Bronchial epithelial cell (primary cell): ENCODE results near the gene MFSD11. TPM values are rescaled to one million over a fixed set of nuclear protein-coding genes. Genes with fewer than 3 reads are reported as not detected.

ENCODE experiments used
- DNase-seq: peaks from one replicate; pipeline ENCODE4 v3.0.0-alpha.2; 2010; ENCODE audit warnings: low read depth
- FAIRE-seq: peaks from 2 replicates; lab custom pipeline; 2011; peaks lifted over from hg19 to GRCh38; lab: Jason Lieb, UNC
- H3K27me3 ChIP-seq: 2 replicates; pipeline ENCODE4 v1.5.1; 2011; ENCODE audit warnings: low read length; ENCODE audit not compliant: control insufficient read depth, insufficient read depth
- H3K36me3 ChIP-seq: 2 replicates; pipeline ENCODE4 v1.5.1; 2011; ENCODE audit warnings: low read length; ENCODE audit not compliant: control insufficient read depth, insufficient read depth
- H3K4me3 ChIP-seq: 2 replicates; pipeline ENCODE4 v1.5.1; 2011; ENCODE audit warnings: mild to moderate bottlenecking, low read depth, low read length, control low read depth
- total RNA-seq: library from RNA; depleted of rRNA; stranded (reverse); fragments of >200 nt; gene quantifications from 2 replicates; pipeline ENCODE4 v1.2.1, GENCODE V29; 2014
- TF ChIP-seq, protein P1 (sequence below): IDR thresholded peaks from 2 replicates; pipeline ENCODE4 v1.5.1; 2011; ENCODE audit warnings: mild to moderate bottlenecking, moderate library complexity, low read length, control low read depth, inconsistent platforms; ENCODE audit not compliant: insufficient read depth, severe bottlenecking

The MFSD11 gene
- total RNA-seq, 1 donor from 2014 or later, result 17.1 TPM

DNA sequence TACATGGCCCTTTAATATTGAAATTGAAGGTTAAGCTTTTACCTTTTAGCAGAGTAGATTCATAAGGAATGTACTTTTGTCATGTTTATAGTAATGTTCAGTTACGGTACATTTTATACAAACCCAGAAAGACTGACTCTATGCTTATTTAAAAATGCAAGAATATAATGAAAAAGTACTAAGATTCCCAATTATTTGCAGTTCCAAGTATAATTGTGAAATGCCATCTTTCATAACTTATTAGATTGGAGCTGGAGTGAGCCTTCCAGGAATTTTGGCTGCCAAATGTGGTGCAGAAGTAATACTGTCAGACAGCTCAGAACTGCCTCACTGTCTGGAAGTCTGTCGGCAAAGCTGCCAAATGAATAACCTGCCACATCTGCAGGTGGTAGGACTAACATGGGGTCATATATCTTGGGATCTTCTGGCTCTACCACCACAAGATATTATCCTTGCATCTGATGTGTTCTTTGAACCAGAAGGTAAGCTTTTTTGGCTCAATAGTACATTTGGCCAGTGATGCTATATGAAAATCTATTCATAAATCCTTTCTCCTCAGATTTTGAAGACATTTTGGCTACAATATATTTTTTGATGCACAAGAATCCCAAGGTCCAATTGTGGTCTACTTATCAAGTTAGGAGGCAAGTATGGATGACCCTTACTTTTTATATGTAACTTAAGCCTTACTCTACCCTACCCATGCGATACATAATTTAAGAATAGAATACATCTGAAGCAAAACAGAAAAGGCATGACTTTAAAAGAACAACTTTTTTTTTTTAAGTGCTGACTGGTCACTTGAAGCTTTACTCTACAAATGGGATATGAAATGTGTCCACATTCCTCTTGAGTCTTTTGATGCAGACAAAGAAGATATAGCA is 4.9 kb upstream of the MFSD11 start:
- peaks cover 9% of the 10 kb centered on the region for H3K36me3 ChIP-seq
- FAIRE-seq (no peak), DNase-seq (no peak)
- TF ChIP-seq, protein P1, sequence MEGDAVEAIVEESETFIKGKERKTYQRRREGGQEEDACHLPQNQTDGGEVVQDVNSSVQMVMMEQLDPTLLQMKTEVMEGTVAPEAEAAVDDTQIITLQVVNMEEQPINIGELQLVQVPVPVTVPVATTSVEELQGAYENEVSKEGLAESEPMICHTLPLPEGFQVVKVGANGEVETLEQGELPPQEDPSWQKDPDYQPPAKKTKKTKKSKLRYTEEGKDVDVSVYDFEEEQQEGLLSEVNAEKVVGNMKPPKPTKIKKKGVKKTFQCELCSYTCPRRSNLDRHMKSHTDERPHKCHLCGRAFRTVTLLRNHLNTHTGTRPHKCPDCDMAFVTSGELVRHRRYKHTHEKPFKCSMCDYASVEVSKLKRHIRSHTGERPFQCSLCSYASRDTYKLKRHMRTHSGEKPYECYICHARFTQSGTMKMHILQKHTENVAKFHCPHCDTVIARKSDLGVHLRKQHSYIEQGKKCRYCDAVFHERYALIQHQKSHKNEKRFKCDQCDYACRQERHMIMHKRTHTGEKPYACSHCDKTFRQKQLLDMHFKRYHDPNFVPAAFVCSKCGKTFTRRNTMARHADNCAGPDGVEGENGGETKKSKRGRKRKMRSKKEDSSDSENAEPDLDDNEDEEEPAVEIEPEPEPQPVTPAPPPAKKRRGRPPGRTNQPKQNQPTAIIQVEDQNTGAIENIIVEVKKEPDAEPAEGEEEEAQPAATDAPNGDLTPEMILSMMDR, result no peak
- no peaks in the 10 kb centered on the region for H3K27me3 ChIP-seq
- H3K4me3 ChIP-seq, result no peak overlapping the region

DNA sequence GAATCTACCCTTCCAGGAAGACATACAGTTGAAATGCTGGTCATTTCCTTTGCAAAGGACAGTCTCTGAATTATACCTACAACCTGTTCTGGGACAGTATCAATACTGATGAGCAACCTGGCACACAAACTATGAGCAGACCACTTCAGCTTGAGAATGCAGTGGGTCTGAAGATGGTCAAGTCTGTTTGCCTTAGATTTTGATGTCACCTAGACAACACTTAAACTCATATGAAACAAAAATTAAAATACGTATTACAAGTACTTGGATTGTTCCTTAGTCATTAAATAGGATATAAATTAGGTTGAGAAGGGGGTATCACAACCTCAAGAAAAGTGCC is 4.3 kb upstream of the MFSD11 start:
- H3K27me3 ChIP-seq, result no peaks in the 10 kb centered on the region
- peaks cover 9% of the 10 kb centered on the region for H3K36me3 ChIP-seq
- FAIRE-seq, result no peak
- H3K4me3 ChIP-seq, result no peak overlapping the region
- no peak for DNase-seq
- TF ChIP-seq, protein P1, result no peak

DNA sequence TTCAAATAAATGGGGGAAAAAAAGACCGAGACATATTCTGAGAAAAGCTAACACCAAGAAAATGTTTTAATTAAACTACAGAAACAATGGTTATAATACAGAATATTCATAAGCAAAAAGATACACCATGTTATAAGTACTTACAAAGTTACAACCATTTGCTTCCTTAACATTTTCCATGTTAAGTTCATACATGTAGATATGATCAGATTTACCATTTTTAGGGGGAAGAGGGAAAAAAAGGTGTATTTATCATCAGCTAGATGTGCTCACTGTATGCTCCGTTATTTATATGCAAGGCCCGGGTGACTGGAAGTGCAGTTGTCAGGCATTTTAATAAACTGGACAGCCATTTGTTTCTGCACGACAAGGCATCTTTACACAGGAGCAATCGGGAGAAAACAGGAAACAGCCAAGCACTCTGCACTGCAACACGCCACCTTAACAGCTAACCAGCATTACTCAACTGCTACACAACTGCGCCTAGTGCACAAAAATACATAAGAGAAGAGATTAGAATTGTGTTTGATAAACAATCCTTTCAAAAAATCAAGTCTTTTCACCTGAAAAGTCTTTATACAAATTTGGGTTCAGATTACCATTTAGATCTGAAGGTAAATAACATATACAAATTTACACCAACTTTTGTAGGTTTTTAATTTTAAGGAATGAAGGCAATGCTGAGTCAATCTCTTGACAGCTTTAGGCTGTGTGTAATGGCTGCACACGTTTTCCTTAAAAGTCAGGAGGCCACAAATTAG is 3.7 kb upstream of the MFSD11 start:
- Histone ChIP-seq H3K36me3 (peaks cover 9% of the 10 kb centered on the region), H3K4me3 (peak overlapping the region; percentile 100), H3K27me3 (no peaks in the 10 kb centered on the region)
- FAIRE-seq (no peak), DNase-seq (peak; percentile 38)
- TF ChIP-seq, protein P1, result no peak

DNA sequence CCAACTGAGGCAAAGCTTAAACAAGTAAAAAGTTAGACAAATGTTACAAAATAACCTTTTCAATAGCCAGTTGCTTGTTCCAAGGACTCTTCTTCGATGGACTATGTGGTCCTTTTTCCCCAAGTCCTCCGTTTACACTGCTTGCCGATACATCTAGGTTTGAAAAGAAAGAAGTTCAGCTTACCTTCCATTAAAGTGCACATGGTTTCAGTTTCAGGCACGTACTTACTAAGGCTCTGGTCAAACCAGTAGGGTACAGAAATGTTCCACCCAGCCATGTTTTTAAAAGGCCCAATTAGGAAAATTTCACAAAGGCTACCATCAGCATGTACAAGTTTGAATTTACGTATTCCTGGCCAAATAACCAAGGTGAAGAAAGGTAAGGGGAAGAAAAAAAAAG is 2.9 kb upstream of the MFSD11 start:
- H3K4me3 ChIP-seq, result peak overlapping the region; percentile 100
- no peaks in the 10 kb centered on the region for H3K27me3 ChIP-seq
- H3K36me3 ChIP-seq, result peaks cover 9% of the 10 kb centered on the region
- TF ChIP-seq, protein P1, result no peak
- DNase-seq, result peak; percentile 33
- no peak for FAIRE-seq

DNA sequence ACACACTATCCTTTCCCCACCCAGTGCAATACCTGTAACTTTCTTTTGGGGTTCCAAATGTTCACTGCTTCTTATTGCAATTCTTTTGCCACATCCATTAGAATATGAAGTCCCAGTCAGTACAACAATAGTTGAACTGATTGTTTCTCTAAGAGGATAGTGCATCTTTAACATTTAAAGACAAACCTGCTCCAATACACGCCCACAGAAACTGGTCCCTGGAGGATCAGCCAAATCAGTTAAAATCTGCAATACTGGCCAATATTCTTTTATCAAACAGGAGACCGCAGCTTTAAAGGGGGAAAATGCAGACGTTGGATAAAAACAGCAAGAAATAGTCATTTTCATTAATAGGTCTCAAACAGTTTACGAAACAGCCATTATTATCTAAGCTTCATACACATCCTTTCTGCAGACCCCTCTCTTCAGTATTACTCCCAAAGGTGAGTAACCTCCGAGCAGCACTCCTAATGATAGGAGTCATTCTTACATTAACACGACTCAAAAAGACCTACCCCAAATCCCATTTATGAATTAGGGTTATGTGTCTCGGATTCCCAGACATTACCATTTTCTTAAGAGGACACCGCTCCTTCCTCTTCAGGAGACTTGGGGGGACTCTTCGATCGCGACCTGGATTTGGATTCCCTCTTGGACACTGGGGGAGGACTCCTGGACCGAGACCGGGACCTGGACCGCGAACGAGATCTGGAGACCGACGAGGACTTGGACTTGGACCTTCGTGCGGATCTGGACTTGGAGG is 2.2 kb upstream of the MFSD11 start:
- H3K27me3 ChIP-seq, result no peaks in the 10 kb centered on the region
- H3K36me3 ChIP-seq, result peaks cover 9% of the 10 kb centered on the region
- no peak for DNase-seq
- TF ChIP-seq, protein P1, result no peak
- no peak for FAIRE-seq
- peak overlapping the region; percentile 100 for H3K4me3 ChIP-seq
